Choroid plexus epithelial cell (primary cell): ENCODE data around the gene TMEM151A.
A peak's percentile ranks its signal among the peaks of the same experiment; 100 is the strongest.

Experiments
- DNase-seq: peaks from one replicate; pipeline ENCODE4 v3.0.0-alpha.2; 2010; ENCODE audit warnings: low read depth
- H3K4me3 ChIP-seq: 2 replicates; pipeline ENCODE4 v1.5.1; 2011; ENCODE audit warnings: low read depth, mild to moderate bottlenecking, control low read depth, low read length, moderate library complexity
- CTCF ChIP-seq: conservative IDR thresholded peaks from 2 replicates; pipeline ENCODE4 v1.5.1; 2011; ENCODE audit warnings: low read depth, mild to moderate bottlenecking, control low read depth, inconsistent platforms, low read length, moderate library complexity

Gene TMEM151A

DNA sequence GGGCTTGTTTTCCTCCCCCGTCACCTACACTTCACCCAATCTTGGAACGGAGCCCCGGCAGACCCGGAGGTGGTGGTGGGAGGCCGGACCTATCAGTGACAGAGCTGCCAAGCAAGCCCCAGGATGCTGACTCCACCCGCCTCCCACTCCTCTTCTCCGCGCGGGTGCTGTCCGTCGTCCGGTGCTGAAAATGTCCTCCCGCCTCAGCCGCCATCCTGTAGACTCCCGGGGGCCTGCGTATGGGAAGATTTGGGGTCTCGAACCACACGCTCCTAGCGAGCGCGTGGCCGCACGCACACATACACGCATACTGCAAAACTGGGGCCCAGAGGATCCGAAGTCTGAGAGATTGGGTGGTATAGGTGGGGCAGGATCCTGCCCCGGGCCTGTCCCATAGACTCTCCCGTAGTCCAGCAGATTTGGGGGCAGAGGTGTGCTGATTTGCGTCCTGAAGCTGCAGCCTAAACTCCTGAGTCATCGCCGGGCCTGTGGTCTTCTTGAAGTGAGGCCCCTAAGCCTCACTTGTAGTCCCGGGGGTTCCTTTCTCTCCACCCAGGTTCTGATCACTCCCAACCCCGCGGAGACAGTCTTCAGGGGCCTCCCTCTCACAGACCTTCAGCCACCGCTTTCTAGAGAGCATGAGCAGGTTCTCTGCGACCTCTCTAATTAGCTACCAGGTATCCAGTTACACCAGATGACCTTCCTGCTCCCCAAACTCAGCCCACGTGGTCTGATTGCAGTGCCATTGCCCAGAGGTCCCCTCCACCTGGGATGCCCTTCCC lies 2.0 kb upstream of the TMEM151A start:
- DNase-seq: no peak
- no peak for TF ChIP-seq CTCF
- peak overlapping the region; percentile 74 for H3K4me3 ChIP-seq

- TF ChIP-seq CTCF: no peak
- no peak overlapping the region for H3K4me3 ChIP-seq
- no peak for DNase-seq
Measured at GRCh38 chr11:66290330-66290621, 1.4 kb upstream of the TMEM151A start.

DNA sequence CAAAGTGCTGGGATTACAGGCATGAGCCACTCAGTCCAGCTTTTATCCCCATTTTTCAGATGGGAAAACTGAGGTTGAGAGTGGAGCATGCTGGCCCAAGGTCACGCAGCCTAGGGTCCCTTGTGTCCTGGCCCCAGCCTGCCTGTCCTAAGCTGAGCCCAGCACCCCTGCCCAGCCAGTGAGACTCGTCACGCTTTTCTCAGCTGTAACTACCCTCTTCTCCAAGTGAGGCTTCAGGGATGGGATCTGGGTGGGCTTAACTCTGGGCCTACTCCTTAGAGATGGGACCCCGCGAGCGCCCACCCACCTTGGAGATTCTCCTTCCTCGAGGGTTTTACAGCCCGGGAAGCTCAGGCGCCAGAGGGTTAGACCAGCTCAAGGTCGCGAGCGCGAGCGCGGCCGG lies 390 bp upstream of the TMEM151A start:
- no peak overlapping the region for H3K4me3 ChIP-seq
- no peak for DNase-seq
- TF ChIP-seq CTCF: no peak

DNA sequence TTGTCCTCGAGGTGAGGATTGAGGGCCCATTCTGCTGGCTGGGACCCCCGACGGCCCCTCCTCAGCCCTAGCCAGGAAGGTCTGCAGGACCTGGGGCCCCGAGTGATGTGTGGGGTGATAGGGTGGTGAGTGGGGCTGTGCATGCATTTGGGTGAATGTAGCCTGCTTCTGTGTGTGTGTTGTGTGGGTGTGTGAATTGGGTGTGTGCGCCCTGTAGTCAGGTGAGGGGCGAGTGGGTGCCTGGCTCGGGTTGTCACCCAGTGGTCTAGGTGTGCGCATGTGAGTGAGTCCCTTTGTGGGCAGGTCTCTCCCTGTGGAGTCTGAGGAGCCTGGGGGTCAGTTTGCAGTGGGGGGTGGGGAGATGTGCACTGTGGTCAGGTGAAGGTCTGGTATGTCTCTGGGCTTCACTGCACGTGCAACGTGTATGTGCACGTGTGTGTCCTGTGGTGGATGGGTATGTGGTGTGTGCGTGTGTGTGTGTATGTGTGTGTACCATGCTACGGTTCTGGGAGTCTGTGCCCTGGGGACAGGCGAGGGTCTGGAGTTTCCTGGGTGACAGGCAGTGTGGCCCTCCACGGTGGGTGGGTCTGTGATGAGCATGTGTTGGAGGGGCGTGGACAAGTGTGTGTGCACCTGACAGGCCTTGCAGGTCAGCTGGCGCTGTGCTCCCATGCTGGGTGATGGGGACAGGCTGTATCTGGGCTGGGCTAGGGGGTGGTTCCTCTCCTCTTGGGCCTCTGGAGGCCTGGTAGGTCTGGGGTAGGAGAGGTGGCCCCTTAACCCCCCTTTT lies 1.0 kb downstream of the TMEM151A start:
- peak overlapping the region; percentile 34 for H3K4me3 ChIP-seq
- no peak for DNase-seq
- TF ChIP-seq CTCF: no peak

DNA sequence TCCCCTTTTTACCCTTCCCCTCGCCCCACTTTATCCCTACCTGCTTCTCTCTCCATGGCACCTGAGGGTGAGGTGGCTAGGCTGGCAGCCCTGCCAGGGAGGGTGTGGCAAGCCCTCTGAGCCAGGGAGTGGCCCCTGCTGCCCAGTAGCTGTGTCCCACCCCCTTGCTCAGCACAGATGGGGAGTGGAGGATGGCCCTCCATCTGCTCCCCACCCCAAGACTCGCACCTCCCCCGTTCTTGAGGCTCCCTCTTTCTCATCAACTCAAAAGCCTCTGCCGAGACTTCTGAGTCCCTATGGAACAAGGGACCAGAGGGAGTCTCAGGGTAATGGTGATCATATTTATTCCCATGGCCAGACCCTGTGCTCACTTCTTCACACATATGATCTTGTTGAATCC lies 1.7 kb downstream of the TMEM151A start:
- no peak for DNase-seq
- H3K4me3 ChIP-seq: no peak overlapping the region
- no peak for TF ChIP-seq CTCF

GRCh38 chr11:66293777-66294625 lies 2.3 kb downstream of the TMEM151A start:
- H3K4me3 ChIP-seq: no peak overlapping the region
- TF ChIP-seq CTCF: no peak
- no peak for DNase-seq
